Esophagus squamous epithelium (tissue), 4 donors: ENCODE measurements around the gene UBLCP1.
"Not testable (repeated sequence)": the region's sequence is repeated elsewhere in the genome, so short reads cannot be mapped to it uniquely, and the experiment has no call there.

ENCODE experiments used
- CTCF ChIP-seq, 6 experiments: fragments of 450-650 bp in 4 of 6; fragments of 200-600 bp in 2 of 6; sonication (generic) in 2 of 6; IDR thresholded peaks; one replicate each; pipeline ENCODE4 v1.5.1; 2016 to 2019; ENCODE audit warnings: antibody characterized with exemption in 6 of 6, mild to moderate bottlenecking in 4 of 6, moderate library complexity in 4 of 6
- POLR2A ChIP-seq, 4 donors: fragments of 450-650 bp; IDR thresholded peaks; one replicate each; pipeline ENCODE4 v1.6.1; 2017; ENCODE audit warnings: antibody characterized with exemption in 4 of 4, mild to moderate bottlenecking in 4 of 4, moderate library complexity in 3 of 4

GRCh38 chr5:159235871-159236520 lies 27.1 kb upstream of the UBLCP1 start:
- not testable (repeated sequence) for TF ChIP-seq CTCF, POLR2A (IDR thresholded peaks at IDR 0.05)
